ENCODE results near the gene FLNC.

The FLNC gene

DNA sequence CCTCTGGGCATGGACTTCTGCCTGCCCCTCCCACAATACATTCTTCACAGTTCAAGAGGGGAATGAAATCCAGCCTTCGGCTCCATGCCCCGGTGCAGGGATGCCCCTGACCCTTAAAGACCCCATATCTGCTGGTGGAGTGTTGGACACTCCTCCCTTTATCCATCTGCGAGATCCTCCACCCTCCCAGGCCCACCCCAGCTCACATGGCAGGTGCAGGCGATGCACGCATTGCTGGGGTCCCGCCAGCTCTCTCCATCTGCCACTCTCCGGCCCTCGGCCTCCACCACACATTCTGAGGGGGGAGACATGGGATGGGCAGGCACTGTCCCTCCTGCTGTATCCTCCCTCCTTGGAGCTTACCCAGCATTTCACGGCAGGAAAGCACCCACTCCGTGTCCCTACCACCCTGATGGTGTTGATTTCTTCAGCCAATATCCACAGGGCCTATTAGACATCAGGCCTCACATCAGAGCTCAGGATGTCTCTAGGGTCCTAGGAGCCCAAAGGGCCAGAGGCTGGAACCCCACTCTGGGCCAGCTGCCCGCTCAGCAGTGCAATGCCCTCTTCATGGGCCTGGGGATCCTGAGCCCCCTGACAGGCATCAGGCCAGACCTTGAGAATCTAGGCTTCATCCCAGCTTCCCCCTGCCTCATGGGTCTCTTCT lies 50.7 kb downstream of the FLNC start:
- TF ChIP-seq CTCF (IDR thresholded peaks at IDR 0.05; ENCODE audit: insufficient read depth, low read length, poor library complexity, severe bottlenecking) = no peak
- no peak for TF ChIP-seq EZH2phosphoT487 (conservative IDR thresholded peaks at IDR 0.05; ENCODE audit: low read length)
- H3K9me2 ChIP-seq (replicated peaks; ENCODE audit: insufficient read depth, low read length) = no peaks in the 10 kb centered on the region
- no peak overlapping the region for H3K9ac ChIP-seq (ENCODE audit: low read length)
- H3K4me2 ChIP-seq (ENCODE audit: low read depth, low read length, poor library complexity, severe bottlenecking) = no peak overlapping the region
- H4K20me1 ChIP-seq (ENCODE audit: low read depth, low read length) = no peaks in the 10 kb centered on the region
- no peaks in the 10 kb centered on the region for H3F3A ChIP-seq (ENCODE audit: insufficient read depth)
- no peaks in the 10 kb centered on the region for H3K27me3 ChIP-seq (ENCODE audit: low read length)
- no peak overlapping the region for H3K27ac ChIP-seq (ENCODE audit: low read depth, low read length)
- no peak overlapping the region for H3K4me3 ChIP-seq (ENCODE audit: insufficient read depth, low read length, poor library complexity, severe bottlenecking)
- no peaks in the 10 kb centered on the region for H3K9me3 ChIP-seq (ENCODE audit: insufficient read depth, low read length)
- H3K79me2 ChIP-seq (ENCODE audit: insufficient read depth, low read length) = no peaks in the 10 kb centered on the region
- no peaks in the 10 kb centered on the region for H3K36me3 ChIP-seq (ENCODE audit: low read length)
- H2AFZ ChIP-seq (ENCODE audit: low read depth, low read length, severe bottlenecking) = no peak overlapping the region

- no peaks in the 10 kb centered on the region for H4K20me1 ChIP-seq (ENCODE audit: low read depth, low read length)
- no peaks in the 10 kb centered on the region for H3K9me3 ChIP-seq (ENCODE audit: insufficient read depth, low read length)
- H3K4me3 ChIP-seq (ENCODE audit: insufficient read depth, low read length, poor library complexity, severe bottlenecking) = no peak overlapping the region
- H3K4me2 ChIP-seq (ENCODE audit: low read depth, low read length, poor library complexity, severe bottlenecking) = no peak overlapping the region
- H3F3A ChIP-seq (ENCODE audit: insufficient read depth) = no peaks in the 10 kb centered on the region
- H3K36me3 ChIP-seq (ENCODE audit: low read length) = no peaks in the 10 kb centered on the region
- H3K9me2 ChIP-seq (replicated peaks; ENCODE audit: insufficient read depth, low read length) = no peaks in the 10 kb centered on the region
- no peak overlapping the region for H2AFZ ChIP-seq (ENCODE audit: low read depth, low read length, severe bottlenecking)
- H3K9ac ChIP-seq (ENCODE audit: low read length) = no peak overlapping the region
- H3K27me3 ChIP-seq (ENCODE audit: low read length) = no peaks in the 10 kb centered on the region
- H3K27ac ChIP-seq (ENCODE audit: low read depth, low read length) = no peak overlapping the region
- H3K79me2 ChIP-seq (ENCODE audit: insufficient read depth, low read length) = no peaks in the 10 kb centered on the region
- TF ChIP-seq EZH2phosphoT487 (conservative IDR thresholded peaks at IDR 0.05; ENCODE audit: low read length) (no peak), CTCF (IDR thresholded peaks at IDR 0.05; ENCODE audit: insufficient read depth, low read length, poor library complexity, severe bottlenecking) (no peak)
Observed at GRCh38 chr7:128881458-128882125, 51.4 kb downstream of the FLNC start.

- no peaks in the 10 kb centered on the region for H3K36me3 ChIP-seq (ENCODE audit: low read length)
- no peak overlapping the region for H3K4me2 ChIP-seq (ENCODE audit: low read depth, low read length, poor library complexity, severe bottlenecking)
- H3K27me3 ChIP-seq (ENCODE audit: low read length) = no peaks in the 10 kb centered on the region
- H3K9ac ChIP-seq (ENCODE audit: low read length) = no peak overlapping the region
- H3F3A ChIP-seq (ENCODE audit: insufficient read depth) = no peaks in the 10 kb centered on the region
- no peaks in the 10 kb centered on the region for H3K79me2 ChIP-seq (ENCODE audit: insufficient read depth, low read length)
- H3K4me3 ChIP-seq (ENCODE audit: insufficient read depth, low read length, poor library complexity, severe bottlenecking) = no peak overlapping the region
- no peaks in the 10 kb centered on the region for H3K9me3 ChIP-seq (ENCODE audit: insufficient read depth, low read length)
- no peak for TF ChIP-seq CTCF (IDR thresholded peaks at IDR 0.05; ENCODE audit: insufficient read depth, low read length, poor library complexity, severe bottlenecking)
- no peak for TF ChIP-seq EZH2phosphoT487 (conservative IDR thresholded peaks at IDR 0.05; ENCODE audit: low read length)
- H3K27ac ChIP-seq (ENCODE audit: low read depth, low read length) = no peak overlapping the region
- no peaks in the 10 kb centered on the region for H3K9me2 ChIP-seq (replicated peaks; ENCODE audit: insufficient read depth, low read length)
- H4K20me1 ChIP-seq (ENCODE audit: low read depth, low read length) = no peaks in the 10 kb centered on the region
- H2AFZ ChIP-seq (ENCODE audit: low read depth, low read length, severe bottlenecking) = no peak overlapping the region
Observed at GRCh38 chr7:128882134-128882533, 51.9 kb downstream of the FLNC start.

Measured in SU-DHL-6 (cell line).